Measurements from ENCODE around the gene GRIP1. TPM values are rescaled to one million over a fixed set of nuclear protein-coding genes. Genes with fewer than 3 reads are reported as not detected.

Gene GRIP1
- total and polyA plus RNA-seq, 2 experiments from 2014 or later = 5.1 to 13.7 TPM

GRCh38 chr12:66617991-66618390, 60.9 kb downstream of the GRIP1 start:
- peaks cover 25% of the 10 kb centered on the region for H3K4me1 ChIP-seq (ENCODE audit: insufficient read depth)
- Mint-ChIP-seq H3K36me3 (ENCODE audit: low read depth) (no peaks in the 10 kb centered on the region), H3K27ac (no peak overlapping the region), H3K9me3 (no peaks in the 10 kb centered on the region), H3K4me3 (no peak overlapping the region), H3K27me3 (ENCODE audit: insufficient read depth, low read depth, poor library complexity) (no peaks in the 10 kb centered on the region), H3K4me1 (peaks cover 40% of the 10 kb centered on the region)
- no peak overlapping the region for H3K4me2 ChIP-seq
- no peaks in the 10 kb centered on the region for H3K36me3 ChIP-seq (ENCODE audit: insufficient read depth)
- no peaks in the 10 kb centered on the region for H3K27me3 ChIP-seq (ENCODE audit: insufficient read depth)
- H3K27ac ChIP-seq (ENCODE audit: low read depth) = no peak overlapping the region
- H2AFZ ChIP-seq = no peak overlapping the region
- no peaks in the 10 kb centered on the region for H3F3A ChIP-seq (replicated peaks; ENCODE audit: low read depth)
- H3K4me3 ChIP-seq = no peak overlapping the region
- no peaks in the 10 kb centered on the region for H3K79me2 ChIP-seq (replicated peaks; ENCODE audit: insufficient read depth)
- ATAC-seq = no peak
- H3K9me2 ChIP-seq (ENCODE audit: insufficient read depth) = no peaks in the 10 kb centered on the region
- TF ChIP-seq JUNB (IDR thresholded peaks at IDR 0.05; ENCODE audit: unreplicated experiment) = no peak
- no peaks in the 10 kb centered on the region for H4K20me1 ChIP-seq (replicated peaks; ENCODE audit: insufficient read depth)
- DNase-seq (ENCODE audit: low spot score) = no peak

- Histone ChIP-seq H2AFZ (no peak overlapping the region), H3K4me1 (ENCODE audit: insufficient read depth) (peaks cover 23% of the 10 kb centered on the region), H3K4me2 (no peak overlapping the region), H3K36me3 (ENCODE audit: insufficient read depth) (no peaks in the 10 kb centered on the region), H3K79me2 (replicated peaks; ENCODE audit: insufficient read depth) (no peaks in the 10 kb centered on the region), H3K27me3 (ENCODE audit: insufficient read depth) (no peaks in the 10 kb centered on the region), H3K27ac (ENCODE audit: low read depth) (no peak overlapping the region), H4K20me1 (replicated peaks; ENCODE audit: insufficient read depth) (no peaks in the 10 kb centered on the region), H3F3A (replicated peaks; ENCODE audit: low read depth) (no peaks in the 10 kb centered on the region), H3K4me3 (no peak overlapping the region), H3K9me2 (ENCODE audit: insufficient read depth) (no peaks in the 10 kb centered on the region)
- H3K27ac Mint-ChIP-seq = no peak overlapping the region
- no peaks in the 10 kb centered on the region for H3K27me3 Mint-ChIP-seq (ENCODE audit: insufficient read depth, low read depth, poor library complexity)
- no peak for TF ChIP-seq ZNF114 (CRISPR knock-in tag; IDR thresholded peaks at IDR 0.05)
- no peak for TF ChIP-seq ZNF462 (CRISPR knock-in tag; IDR thresholded peaks at IDR 0.05)
- no peak for TF ChIP-seq POLR2AphosphoS5 (IDR thresholded peaks at IDR 0.05; ENCODE audit: low read depth)
- no peak for TF ChIP-seq CREB1 (CRISPR knock-in tag; IDR thresholded peaks at IDR 0.05; ENCODE audit: low read depth)
- TF ChIP-seq REST (IDR thresholded peaks at IDR 0.05; ENCODE audit: unreplicated experiment) = no peak
- no peak for DNase-seq (ENCODE audit: low spot score)
- no peak overlapping the region for H3K4me3 Mint-ChIP-seq
- no peaks in the 10 kb centered on the region for H3K9me3 Mint-ChIP-seq
- peaks cover 29% of the 10 kb centered on the region for H3K4me1 Mint-ChIP-seq
- H3K36me3 Mint-ChIP-seq (ENCODE audit: low read depth) = no peaks in the 10 kb centered on the region
- no peak for ATAC-seq
These were observed 66.6 kb downstream of the GRIP1 start for GRCh38 chr12:66612090-66612775.
